Activated effector memory CD4-positive, alpha-beta T cell treated with anti-CD3 and anti-CD28 coated beads, Interleukin-2, amount 50 U/mL, for 16 hours (primary cell): ENCODE results near the gene BNIP1.

Source experiments
- DNase-seq: peaks from one replicate; pipeline ENCODE4 v3.0.0-alpha.2; 2020

BNIP1 gene

DNA sequence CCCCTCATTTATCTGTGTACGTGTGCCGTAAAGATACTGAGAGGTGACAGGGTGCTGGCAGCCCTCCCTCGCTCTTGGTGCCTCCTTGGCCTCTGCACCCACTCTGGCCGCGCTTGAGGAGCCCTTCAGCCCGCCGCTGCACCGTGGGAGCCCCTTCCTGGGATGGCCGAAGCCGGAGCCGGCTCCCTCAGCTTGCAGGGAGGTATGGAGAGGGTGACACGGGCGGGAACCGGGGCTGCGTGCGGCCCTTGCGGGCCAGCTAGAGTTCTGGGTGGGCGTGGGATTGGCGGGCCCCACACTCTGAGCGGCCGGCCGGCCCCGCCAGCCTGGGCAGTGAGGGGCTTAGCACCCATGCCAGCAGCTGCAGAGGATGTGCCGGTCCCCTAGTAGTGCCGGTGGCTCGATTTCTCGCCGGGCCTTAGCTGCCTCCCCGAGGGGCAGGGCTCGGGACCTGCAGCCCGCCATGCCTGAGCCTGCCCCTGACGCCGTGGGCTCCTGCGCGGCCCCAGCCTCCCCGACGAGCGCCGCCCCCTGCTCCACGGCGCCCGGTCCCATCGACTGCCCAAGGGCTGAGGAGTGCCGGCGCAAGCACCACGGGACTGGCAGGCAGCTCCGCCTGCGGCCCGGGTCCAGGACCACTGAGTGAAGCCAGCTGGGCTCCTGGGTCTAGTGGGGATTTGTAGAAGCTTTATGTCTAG, 69.1 kb downstream of the BNIP1 start:
- no peak for DNase-seq
